Measurements from ENCODE around the gene SRRT.

Gene SRRT

DNA sequence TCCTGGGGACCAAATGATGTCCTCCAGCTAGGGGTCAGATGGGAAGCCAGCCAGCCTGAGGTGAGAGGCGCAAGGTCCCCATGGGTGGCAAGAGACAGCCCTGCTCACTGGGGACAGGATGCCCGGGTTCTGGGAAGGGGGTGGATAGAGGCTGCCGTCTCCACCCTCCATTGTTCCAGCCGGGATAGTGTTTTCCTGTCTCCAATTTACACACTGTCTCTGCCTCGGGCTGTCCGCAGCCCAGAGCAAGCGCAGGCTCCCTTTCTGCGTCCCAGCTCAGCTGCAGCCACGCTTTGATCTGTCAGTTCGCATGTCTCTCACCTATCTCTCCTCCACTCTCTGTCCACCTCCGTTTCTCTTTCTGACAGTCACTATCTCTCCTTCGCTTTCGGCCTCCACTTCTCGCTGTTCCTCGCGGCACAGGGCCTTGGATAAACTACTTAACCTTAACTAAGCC lies 49.7 kb upstream of the SRRT start (continued):
- TF ChIP-seq ZNF248 (tag by site-specific recombination; IDR thresholded peaks at IDR 0.05) (no peak), ZNF366 (tag by site-specific recombination; conservative IDR thresholded peaks at IDR 0.05) (peak; percentile 66), ZNF23 (tag by site-specific recombination; IDR thresholded peaks at IDR 0.05; ENCODE audit: borderline replicate concordance) (no peak), ZNF707 (tag by site-specific recombination; IDR thresholded peaks at IDR 0.05) (no peak), ZNF580 (tag by site-specific recombination; IDR thresholded peaks at IDR 0.05) (no peak), ZNF501 (tag by site-specific recombination; IDR thresholded peaks at IDR 0.05) (no peak), YY2 (tag by site-specific recombination; IDR thresholded peaks at IDR 0.05) (no peak), ZBTB17 (tag by site-specific recombination; IDR thresholded peaks at IDR 0.05) (0 out of 2 replicates have a peak, but pooled peaks have one; percentile 16), ZNF473 (tag by site-specific recombination; IDR thresholded peaks at IDR 0.05) (no peak), ZNF660 (tag by site-specific recombination; IDR thresholded peaks at IDR 0.05) (no peak), ZBTB26 (tag by site-specific recombination; optimal IDR thresholded peaks at IDR 0.05) (no peak), ZNF560 (tag by site-specific recombination; IDR thresholded peaks at IDR 0.05; ENCODE audit: borderline replicate concordance) (no peak), ZNF169 (tag by site-specific recombination; IDR thresholded peaks at IDR 0.05) (no peak), ZNF548 (tag by site-specific recombination; IDR thresholded peaks at IDR 0.05) (no peak), ZNF777 (tag by site-specific recombination; IDR thresholded peaks at IDR 0.05; ENCODE audit: borderline replicate concordance) (no peak), ZNF2 (tag by site-specific recombination; IDR thresholded peaks at IDR 0.05) (no peak)
- TF ChIP-seq, protein P1, sequence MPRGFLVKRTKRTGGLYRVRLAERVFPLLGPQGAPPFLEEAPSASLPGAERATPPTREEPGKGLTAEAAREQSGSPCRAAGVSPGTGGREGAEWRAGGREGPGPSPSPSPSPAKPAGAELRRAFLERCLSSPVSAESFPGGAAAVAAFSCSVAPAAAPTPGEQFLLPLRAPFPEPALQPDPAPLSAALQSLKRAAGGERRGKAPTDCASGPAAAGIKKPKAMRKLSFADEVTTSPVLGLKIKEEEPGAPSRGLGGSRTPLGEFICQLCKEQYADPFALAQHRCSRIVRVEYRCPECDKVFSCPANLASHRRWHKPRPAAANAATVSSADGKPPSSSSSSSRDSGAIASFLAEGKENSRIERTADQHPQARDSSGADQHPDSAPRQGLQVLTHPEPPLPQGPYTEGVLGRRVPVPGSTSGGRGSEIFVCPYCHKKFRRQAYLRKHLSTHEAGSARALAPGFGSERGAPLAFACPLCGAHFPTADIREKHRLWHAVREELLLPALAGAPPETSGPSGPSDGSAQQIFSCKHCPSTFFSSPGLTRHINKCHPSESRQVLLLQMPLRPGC (tag by site-specific recombination; IDR thresholded peaks at IDR 0.05), result no peak
- TF ChIP-seq, protein P2, sequence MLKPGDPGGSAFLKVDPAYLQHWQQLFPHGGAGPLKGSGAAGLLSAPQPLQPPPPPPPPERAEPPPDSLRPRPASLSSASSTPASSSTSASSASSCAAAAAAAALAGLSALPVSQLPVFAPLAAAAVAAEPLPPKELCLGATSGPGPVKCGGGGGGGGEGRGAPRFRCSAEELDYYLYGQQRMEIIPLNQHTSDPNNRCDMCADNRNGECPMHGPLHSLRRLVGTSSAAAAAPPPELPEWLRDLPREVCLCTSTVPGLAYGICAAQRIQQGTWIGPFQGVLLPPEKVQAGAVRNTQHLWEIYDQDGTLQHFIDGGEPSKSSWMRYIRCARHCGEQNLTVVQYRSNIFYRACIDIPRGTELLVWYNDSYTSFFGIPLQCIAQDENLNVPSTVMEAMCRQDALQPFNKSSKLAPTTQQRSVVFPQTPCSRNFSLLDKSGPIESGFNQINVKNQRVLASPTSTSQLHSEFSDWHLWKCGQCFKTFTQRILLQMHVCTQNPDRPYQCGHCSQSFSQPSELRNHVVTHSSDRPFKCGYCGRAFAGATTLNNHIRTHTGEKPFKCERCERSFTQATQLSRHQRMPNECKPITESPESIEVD (tag by site-specific recombination; IDR thresholded peaks at IDR 0.05), result no peak
- TF ChIP-seq, protein P3, sequence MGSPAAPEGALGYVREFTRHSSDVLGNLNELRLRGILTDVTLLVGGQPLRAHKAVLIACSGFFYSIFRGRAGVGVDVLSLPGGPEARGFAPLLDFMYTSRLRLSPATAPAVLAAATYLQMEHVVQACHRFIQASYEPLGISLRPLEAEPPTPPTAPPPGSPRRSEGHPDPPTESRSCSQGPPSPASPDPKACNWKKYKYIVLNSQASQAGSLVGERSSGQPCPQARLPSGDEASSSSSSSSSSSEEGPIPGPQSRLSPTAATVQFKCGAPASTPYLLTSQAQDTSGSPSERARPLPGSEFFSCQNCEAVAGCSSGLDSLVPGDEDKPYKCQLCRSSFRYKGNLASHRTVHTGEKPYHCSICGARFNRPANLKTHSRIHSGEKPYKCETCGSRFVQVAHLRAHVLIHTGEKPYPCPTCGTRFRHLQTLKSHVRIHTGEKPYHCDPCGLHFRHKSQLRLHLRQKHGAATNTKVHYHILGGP (tag by site-specific recombination; IDR thresholded peaks at IDR 0.05), result no peak

- POLR2A ChIA-PET, result interaction anchor here (0.6 to 1.5 kb wide), 2 partner anchors 22 kb away, joined by 3 to 6 read pairs; no protein-coding TSS in a partner anchor
- Histone ChIP-seq H3K36me3 (ENCODE audit: control insufficient read depth in 2 of 2, insufficient read depth in 1 of 2, low read length in 2 of 2) (peaks cover 13 to 33% of the 10 kb centered on the region in 2 experiments; a peak in 2 of 3 replicates), H3K9me3 (ENCODE audit: control insufficient read depth, insufficient read depth, low read depth, low read length) (no peaks in the 10 kb centered on the region), H3K4me1 (ENCODE audit: control insufficient read depth, insufficient read depth, low read length) (no peaks in the 10 kb centered on the region), H3K4me3 (ENCODE audit: low read depth, low read length) (peak overlapping the region; percentile 82), H3K27ac (ENCODE audit: extremely low read depth, low read depth, low read length) (no peak overlapping the region)
- CTCF ChIA-PET, result interaction anchor here (0.6 to 1.4 kb wide), 5 partner anchors 8 to 119 kb away, joined by 3 to 5 read pairs (median 3); no protein-coding TSS in a partner anchor
- peak; percentile 26; the same call in 1 of the 2 replicates for TF ChIP-seq EGR2 (tag by site-specific recombination; IDR thresholded peaks at IDR 0.05; ENCODE audit: low read depth)
- TF ChIP-seq ZFHX2 (tag by site-specific recombination; conservative IDR thresholded peaks at IDR 0.05), result peak; percentile 29; the same call in 1 of the 2 replicates
- TF ChIP-seq ZBTB10 (tag by site-specific recombination; IDR thresholded peaks at IDR 0.05), result 0 out of 2 replicates have a peak, but pooled peaks have one; percentile 18
- no peak for TF ChIP-seq PRDM1 (tag by site-specific recombination; IDR thresholded peaks at IDR 0.05)
- no peak for TF ChIP-seq ZNF768 (tag by site-specific recombination; IDR thresholded peaks at IDR 0.05)
- no peak for TF ChIP-seq ZBTB7A (tag by site-specific recombination; IDR thresholded peaks at IDR 0.05; ENCODE audit: low read depth)
- no peak for TF ChIP-seq ZSCAN4 (tag by site-specific recombination; IDR thresholded peaks at IDR 0.05)
Measured at GRCh38 chr7:100825751-100826513, 49.0 kb upstream of the SRRT start.

Measured in HEK293 (cell line).